Measurements from ENCODE around the gene BMP3.

- TF ChIP-seq CTCF (IDR thresholded peaks at IDR 0.05) (peak; percentile 24 to 53 (median 40)), POLR2A (IDR thresholded peaks at IDR 0.05) (no peak)
Measured at GRCh38 chr4:81052119-81053068, 21.9 kb downstream of the BMP3 start.

All from esophagus squamous epithelium (tissue), 4 donors.